NCI-H2227 (cell line): Measurements from ENCODE around the gene EHMT1.
"Not testable (repeated sequence)": the region's sequence is repeated elsewhere in the genome, so short reads cannot be mapped to it uniquely, and the experiment has no call there.

Experiments used
- DNase-seq: peaks from one replicate; lab custom pipeline; 2025; ENCODE audit not compliant: unreplicated experiment; lab: John Stamatoyannopoulos, UW

EHMT1 gene

GRCh38 chr9:137880160-137880975, 261.6 kb downstream of the EHMT1 start:
- DNase-seq = no peak

GRCh38 chr9:137880976-137881530, 262.2 kb downstream of the EHMT1 start:
- DNase-seq = no peak

GRCh38 chr9:137881591-137882505, 263.0 kb downstream of the EHMT1 start:
- DNase-seq = no peak

GRCh38 chr9:137882506-137882821, 263.7 kb downstream of the EHMT1 start:
- no peak for DNase-seq

GRCh38 chr9:137883977-137884376, 265.2 kb downstream of the EHMT1 start:
- DNase-seq = not testable (repeated sequence)

- not testable (repeated sequence) for DNase-seq
These were observed 265.7 kb downstream of the EHMT1 start for GRCh38 chr9:137884547-137884946.

DNA sequence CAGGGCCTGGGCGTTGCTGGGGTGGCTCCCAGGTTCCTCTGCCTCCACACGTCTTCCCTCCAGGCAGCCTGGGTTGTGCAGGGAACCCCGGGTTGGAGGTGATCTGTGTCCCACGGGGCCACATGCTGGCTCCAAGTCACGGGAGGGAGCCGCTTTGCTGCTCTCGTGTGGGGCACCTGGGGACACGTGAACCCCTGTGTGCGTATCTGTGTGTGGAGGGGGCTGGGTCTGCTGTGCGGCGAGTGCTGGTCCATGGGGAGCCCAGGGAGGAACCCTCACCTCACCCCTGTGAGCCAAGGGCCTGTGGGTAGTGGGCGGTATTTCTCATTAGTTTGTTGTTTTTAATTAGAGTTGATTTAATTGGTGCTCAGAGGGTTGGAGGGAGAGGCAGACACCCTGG, 266.3 kb downstream of the EHMT1 start:
- not testable (repeated sequence) for DNase-seq
